Neural crest cell (in vitro differentiated cells): ENCODE data around the gene OR2T10. TPM values are rescaled to one million over a fixed set of nuclear protein-coding genes. Genes with fewer than 3 reads are reported as not detected.

ENCODE experiments used
- DNase-seq: peaks from one replicate; pipeline ENCODE4 v3.0.0; 2021; ENCODE audit warnings: low read depth, mixed read lengths, low spot score
- H3K27ac Mint-ChIP-seq: one replicate; pipeline ENCODE4 v1.8.0; 2021; ENCODE audit warnings: mild to moderate bottlenecking, mixed read lengths; ENCODE audit not compliant: unreplicated experiment
- H3K27me3 Mint-ChIP-seq: 2 replicates; pipeline ENCODE4 v1.8.0; 2021; ENCODE audit warnings: low read depth, mild to moderate bottlenecking, mixed read lengths
- H3K36me3 Mint-ChIP-seq: 2 replicates; pipeline ENCODE4 v1.8.0; 2021; ENCODE audit warnings: low read depth, mild to moderate bottlenecking, mixed read lengths
- H3K4me1 Mint-ChIP-seq: 2 replicates; pipeline ENCODE4 v1.8.0; 2021; ENCODE audit warnings: mixed read lengths
- H3K4me3 Mint-ChIP-seq: one replicate; pipeline ENCODE4 v1.8.0; 2021; ENCODE audit warnings: mild to moderate bottlenecking, mixed read lengths
- H3K9me3 Mint-ChIP-seq: 2 replicates; pipeline ENCODE4 v1.8.0; 2021; ENCODE audit warnings: mixed read lengths
- total RNA-seq: library from RNA; stranded (reverse); gene quantifications from 2 replicates; pipeline ENCODE4 v1.2.1, GENCODE V29; 2021
- TF ChIP-seq, protein P1 (sequence below): fragments of 200-600 bp; sonication (generic); conservative IDR thresholded peaks from 2 replicates; pipeline ENCODE4 v1.5.0; 2021; ENCODE audit warnings: antibody characterized with exemption, mild to moderate bottlenecking

Gene OR2T10
- total RNA-seq, 1 donor from 2014 or later = not detected

DNA sequence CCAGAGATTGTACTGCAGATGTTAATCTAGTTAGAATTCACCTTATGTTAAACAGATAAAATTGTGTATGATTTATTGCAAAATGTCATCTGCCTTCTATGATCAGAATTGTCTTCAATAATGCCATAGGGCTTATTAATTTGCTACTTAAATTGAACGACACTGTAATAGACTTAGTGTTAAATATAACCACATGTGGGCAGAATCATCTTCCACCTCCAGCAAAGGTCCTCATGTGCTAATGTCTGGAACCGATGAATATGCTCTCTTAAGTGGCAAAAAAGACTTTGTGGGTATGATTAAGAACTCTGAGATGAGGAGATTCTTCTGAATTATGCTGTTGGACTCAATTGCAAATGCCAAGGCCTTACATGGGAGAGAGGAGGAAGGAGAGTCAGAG is 33.1 kb upstream of the OR2T10 start:
- H3K27ac Mint-ChIP-seq = no peak overlapping the region
- H3K9me3 Mint-ChIP-seq = peaks cover 4% of the 10 kb centered on the region
- no peaks in the 10 kb centered on the region for H3K4me1 Mint-ChIP-seq
- no peak for DNase-seq
- no peak overlapping the region for H3K4me3 Mint-ChIP-seq
- TF ChIP-seq, protein P1, sequence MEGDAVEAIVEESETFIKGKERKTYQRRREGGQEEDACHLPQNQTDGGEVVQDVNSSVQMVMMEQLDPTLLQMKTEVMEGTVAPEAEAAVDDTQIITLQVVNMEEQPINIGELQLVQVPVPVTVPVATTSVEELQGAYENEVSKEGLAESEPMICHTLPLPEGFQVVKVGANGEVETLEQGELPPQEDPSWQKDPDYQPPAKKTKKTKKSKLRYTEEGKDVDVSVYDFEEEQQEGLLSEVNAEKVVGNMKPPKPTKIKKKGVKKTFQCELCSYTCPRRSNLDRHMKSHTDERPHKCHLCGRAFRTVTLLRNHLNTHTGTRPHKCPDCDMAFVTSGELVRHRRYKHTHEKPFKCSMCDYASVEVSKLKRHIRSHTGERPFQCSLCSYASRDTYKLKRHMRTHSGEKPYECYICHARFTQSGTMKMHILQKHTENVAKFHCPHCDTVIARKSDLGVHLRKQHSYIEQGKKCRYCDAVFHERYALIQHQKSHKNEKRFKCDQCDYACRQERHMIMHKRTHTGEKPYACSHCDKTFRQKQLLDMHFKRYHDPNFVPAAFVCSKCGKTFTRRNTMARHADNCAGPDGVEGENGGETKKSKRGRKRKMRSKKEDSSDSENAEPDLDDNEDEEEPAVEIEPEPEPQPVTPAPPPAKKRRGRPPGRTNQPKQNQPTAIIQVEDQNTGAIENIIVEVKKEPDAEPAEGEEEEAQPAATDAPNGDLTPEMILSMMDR = no peak
- H3K36me3 Mint-ChIP-seq = peaks cover 4% of the 10 kb centered on the region
- no peaks in the 10 kb centered on the region for H3K27me3 Mint-ChIP-seq

- H3K4me1 Mint-ChIP-seq = no peaks in the 10 kb centered on the region
Observed at GRCh38 chr1:248627971-248628844, 30.7 kb upstream of the OR2T10 start.

DNA sequence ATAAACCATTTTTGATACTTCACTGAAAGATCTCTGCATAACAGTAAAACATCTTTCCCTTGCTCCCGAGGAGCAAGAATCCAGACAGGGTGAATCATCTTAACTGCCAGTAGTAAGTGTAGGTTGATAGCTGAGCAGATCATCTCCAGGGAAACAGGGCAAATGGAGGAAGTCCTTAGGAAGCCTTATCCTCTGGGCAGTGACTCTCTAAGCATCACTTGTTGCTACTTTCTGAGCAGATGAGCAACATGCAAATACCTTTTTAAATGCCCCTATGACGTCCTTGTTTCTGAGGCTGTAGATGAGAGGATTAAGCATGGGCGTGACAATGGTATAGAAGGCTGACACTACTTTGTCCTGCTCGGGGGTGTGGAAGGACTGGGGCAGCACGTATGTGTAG is 28.5 kb upstream of the OR2T10 start:
- Mint-ChIP-seq H3K4me1 (no peaks in the 10 kb centered on the region), H3K27ac (no peak overlapping the region), H3K27me3 (no peaks in the 10 kb centered on the region), H3K36me3 (peaks cover 4% of the 10 kb centered on the region), H3K9me3 (peaks cover 10% of the 10 kb centered on the region), H3K4me3 (no peak overlapping the region)
- TF ChIP-seq, protein P1 = no peak
- DNase-seq = no peak

More at GRCh38 chr1:248627971-248628844, 30.7 kb upstream of the OR2T10 start:
- Mint-ChIP-seq H3K27me3 (no peaks in the 10 kb centered on the region), H3K36me3 (peaks cover 4% of the 10 kb centered on the region), H3K27ac (no peak overlapping the region), H3K9me3 (peaks cover 4% of the 10 kb centered on the region), H3K4me3 (no peak overlapping the region)
- TF ChIP-seq, protein P1 = no peak
- DNase-seq = no peak

DNA sequence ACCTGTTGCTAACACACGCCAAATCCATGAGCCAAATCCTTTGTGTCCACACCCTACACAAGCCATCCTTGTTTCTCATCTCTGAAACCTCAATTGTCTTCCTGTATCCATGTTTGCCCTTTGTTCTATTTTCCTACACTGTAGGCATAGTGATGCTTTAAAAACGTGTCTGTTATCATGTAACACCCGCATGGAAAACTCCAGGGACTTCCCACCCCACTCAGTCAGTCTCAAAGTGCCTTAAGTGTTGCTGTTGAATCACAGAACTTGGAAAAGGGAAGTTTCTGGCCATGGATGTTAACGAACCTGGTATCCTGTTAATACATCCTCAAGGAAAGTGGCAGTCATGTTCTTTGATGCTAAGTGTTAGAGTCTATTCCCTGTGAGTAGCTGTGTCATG is 27.7 kb upstream of the OR2T10 start:
- H3K9me3 Mint-ChIP-seq = peaks cover 12% of the 10 kb centered on the region
- H3K27ac Mint-ChIP-seq = no peak overlapping the region
- DNase-seq = no peak
- peaks cover 4% of the 10 kb centered on the region for H3K36me3 Mint-ChIP-seq
- H3K4me1 Mint-ChIP-seq = no peaks in the 10 kb centered on the region
- TF ChIP-seq, protein P1 = no peak
- no peaks in the 10 kb centered on the region for H3K27me3 Mint-ChIP-seq
- no peak overlapping the region for H3K4me3 Mint-ChIP-seq

- TF ChIP-seq, protein P1 = peak; percentile 52
- no peak overlapping the region for H3K27ac Mint-ChIP-seq
- H3K4me1 Mint-ChIP-seq = no peaks in the 10 kb centered on the region
- H3K27me3 Mint-ChIP-seq = no peaks in the 10 kb centered on the region
- H3K36me3 Mint-ChIP-seq = no peaks in the 10 kb centered on the region
- peaks cover 22% of the 10 kb centered on the region for H3K9me3 Mint-ChIP-seq
- no peak overlapping the region for H3K4me3 Mint-ChIP-seq
- DNase-seq = no peak
Observed at GRCh38 chr1:248622570-248623001, 25.1 kb upstream of the OR2T10 start.
